ENCODE data around the gene TEAD1.
"Not testable (repeated sequence)": the region's sequence is repeated elsewhere in the genome, so short reads cannot be mapped to it uniquely, and the experiment has no call there.

Gene TEAD1

DNA sequence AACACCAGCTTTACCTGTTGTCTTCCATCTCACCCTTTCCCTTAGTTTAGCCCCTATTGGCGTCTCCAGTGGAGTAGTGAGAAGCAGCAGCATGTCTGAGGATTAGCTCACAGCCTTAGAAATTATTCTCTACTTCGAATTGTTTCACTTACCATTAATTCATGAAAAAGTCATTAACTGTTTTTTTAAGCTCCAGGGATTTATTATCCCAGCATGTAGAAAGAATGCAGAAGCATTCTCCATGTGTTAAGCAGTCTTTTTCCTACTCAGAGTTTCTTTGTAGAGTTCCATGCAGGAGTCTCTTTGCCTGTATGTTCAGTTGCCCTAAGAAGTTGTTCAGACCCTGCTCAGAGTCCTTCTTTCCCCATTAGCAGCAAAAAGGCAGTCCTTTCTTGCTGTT, 197.0 kb downstream of the TEAD1 start:
- TF ChIP-seq, protein P1, sequence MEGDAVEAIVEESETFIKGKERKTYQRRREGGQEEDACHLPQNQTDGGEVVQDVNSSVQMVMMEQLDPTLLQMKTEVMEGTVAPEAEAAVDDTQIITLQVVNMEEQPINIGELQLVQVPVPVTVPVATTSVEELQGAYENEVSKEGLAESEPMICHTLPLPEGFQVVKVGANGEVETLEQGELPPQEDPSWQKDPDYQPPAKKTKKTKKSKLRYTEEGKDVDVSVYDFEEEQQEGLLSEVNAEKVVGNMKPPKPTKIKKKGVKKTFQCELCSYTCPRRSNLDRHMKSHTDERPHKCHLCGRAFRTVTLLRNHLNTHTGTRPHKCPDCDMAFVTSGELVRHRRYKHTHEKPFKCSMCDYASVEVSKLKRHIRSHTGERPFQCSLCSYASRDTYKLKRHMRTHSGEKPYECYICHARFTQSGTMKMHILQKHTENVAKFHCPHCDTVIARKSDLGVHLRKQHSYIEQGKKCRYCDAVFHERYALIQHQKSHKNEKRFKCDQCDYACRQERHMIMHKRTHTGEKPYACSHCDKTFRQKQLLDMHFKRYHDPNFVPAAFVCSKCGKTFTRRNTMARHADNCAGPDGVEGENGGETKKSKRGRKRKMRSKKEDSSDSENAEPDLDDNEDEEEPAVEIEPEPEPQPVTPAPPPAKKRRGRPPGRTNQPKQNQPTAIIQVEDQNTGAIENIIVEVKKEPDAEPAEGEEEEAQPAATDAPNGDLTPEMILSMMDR (IDR thresholded peaks at IDR 0.05; ENCODE audit: borderline replicate concordance, control extremely low read depth, extremely low read depth, insufficient read depth, missing control alignments), result no peak
- in situ Hi-C loops (cut with MboI; ENCODE audit: low sequenced_read_pairs, unreplicated experiment), result no loop called here
- no peak for DNase-seq (ENCODE audit: low spot score)

DNA sequence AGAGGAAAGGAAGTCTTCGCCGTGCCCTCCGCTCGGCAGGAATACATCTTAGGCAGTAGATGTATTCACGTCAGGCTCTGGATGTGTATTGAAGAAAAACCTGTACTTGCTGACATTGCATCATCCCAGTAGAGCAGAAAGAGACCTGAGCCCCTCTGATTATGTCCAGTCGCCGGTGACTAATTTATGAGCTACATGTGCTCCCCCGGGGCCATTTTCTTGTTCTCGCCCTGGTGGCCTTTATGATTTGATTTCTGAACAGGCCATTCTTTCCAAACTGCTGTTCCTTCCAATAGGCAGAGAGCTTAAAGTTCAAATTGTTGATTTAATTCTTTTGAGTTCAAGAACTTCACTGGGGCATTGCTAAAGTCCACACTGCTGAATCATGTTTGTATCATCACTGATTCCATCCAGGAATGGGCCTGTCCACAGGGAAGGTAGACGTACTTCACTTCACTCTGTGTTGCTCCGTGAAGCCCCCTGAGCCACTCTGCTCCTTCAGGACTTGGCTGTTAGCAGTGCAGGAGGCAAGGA, 197.6 kb downstream of the TEAD1 start:
- TF ChIP-seq, protein P1 (IDR thresholded peaks at IDR 0.05; ENCODE audit: borderline replicate concordance, control extremely low read depth, extremely low read depth, insufficient read depth, missing control alignments), result no peak
- in situ Hi-C loops (cut with MboI; ENCODE audit: low sequenced_read_pairs, unreplicated experiment), result no loop called here
- no peak for DNase-seq (ENCODE audit: low spot score)

DNA sequence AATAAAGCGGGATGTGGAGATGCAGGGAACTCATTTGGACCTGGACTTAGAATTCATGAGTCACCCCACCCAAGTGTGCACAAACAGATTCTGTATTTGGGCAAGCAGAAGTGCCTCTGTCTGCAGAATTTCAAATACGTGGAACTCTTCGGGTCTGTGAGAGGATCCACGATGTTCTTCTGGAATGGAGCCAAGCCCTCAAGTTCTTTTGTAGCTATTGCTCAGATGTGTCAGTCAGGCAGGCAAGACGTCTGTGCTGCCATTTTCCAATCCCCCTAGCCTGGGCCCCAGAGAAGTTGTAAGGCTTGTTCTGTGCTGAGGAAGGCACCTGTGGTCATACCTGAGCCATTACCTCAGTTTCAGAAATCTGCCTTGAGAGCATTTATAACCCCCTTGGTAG, 202.1 kb downstream of the TEAD1 start:
- TF ChIP-seq, protein P1 (IDR thresholded peaks at IDR 0.05; ENCODE audit: borderline replicate concordance, control extremely low read depth, extremely low read depth, insufficient read depth, missing control alignments), result no peak
- in situ Hi-C loops (cut with MboI; ENCODE audit: low sequenced_read_pairs, unreplicated experiment), result loop anchor here (25.0 kb wide), 2 partner anchors 464 to 539 kb away; no protein-coding TSS in a partner anchor

DNA sequence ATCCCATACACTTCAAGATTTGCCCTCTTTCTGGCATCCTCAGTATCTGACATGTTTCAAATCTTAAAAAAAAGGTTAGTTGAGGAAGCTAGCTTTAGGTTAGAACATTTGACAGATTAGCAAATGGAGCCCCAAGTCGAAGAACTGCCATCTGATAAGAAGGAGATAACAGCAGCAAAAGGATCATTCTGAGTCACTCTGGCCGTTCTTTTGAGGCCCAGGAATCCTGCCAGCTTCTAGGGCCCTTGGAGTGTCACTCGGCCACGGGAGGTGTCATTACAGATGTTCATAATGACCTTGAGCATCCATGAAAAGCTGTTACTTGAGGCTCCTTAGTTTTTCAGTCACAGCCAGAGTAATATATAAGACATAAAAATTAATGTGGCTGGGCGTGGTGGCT, 202.8 kb downstream of the TEAD1 start:
- DNase-seq (ENCODE audit: low spot score), result no peak
- in situ Hi-C loops (cut with MboI; ENCODE audit: low sequenced_read_pairs, unreplicated experiment), result loop anchor here (25.0 kb wide), 2 partner anchors 465 to 540 kb away; no protein-coding TSS in a partner anchor
- TF ChIP-seq, protein P1 (IDR thresholded peaks at IDR 0.05; ENCODE audit: borderline replicate concordance, control extremely low read depth, extremely low read depth, insufficient read depth, missing control alignments), result no peak

More for the DNA sequence above, 202.1 kb downstream of the TEAD1 start:
- DNase-seq (ENCODE audit: low spot score), result no peak

DNA sequence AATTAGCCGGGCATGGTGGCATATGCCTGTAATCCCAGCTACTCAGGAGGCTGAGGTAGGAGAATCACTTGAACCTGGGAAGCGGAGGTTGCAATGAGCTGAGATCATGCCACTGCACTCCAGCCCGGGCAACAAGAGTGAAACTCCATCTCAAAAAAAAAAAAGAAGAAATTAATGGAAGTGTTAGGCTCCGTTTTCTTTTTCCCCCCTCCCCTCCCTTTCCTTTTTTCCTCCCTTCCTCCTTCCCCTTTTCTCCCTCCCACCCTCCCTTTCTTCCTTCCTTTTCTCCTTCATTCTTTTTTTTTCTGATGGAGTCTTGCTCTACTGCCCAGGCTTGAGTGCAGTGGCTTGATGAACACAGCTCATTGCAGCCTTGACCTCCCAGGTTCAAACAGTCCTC, 203.3 kb downstream of the TEAD1 start:
- in situ Hi-C loops (cut with MboI; ENCODE audit: low sequenced_read_pairs, unreplicated experiment), result loop anchor here (25.0 kb wide), 2 partner anchors 465 to 540 kb away; no protein-coding TSS in a partner anchor
- DNase-seq (ENCODE audit: low spot score), result not testable (repeated sequence)

DNA sequence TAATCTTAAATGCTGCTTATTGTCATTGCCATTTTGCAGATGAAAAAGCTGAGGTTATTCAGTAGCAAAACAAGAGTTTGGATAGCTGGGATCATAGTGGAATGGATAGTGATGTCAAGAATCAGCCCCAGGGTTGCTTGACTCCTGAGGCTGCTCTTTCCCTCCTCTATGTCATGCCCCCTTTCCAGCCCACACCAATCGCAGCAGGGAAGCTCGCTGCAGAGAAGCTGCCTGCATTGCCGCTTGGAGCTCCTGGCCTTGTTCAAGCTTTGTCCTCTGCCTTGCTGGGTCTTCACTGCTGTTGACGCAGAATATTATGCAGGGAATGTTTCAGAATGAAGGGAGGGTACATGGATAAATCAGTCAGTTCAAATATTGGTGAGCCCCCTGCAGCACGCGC, 206.1 kb downstream of the TEAD1 start:
- in situ Hi-C loops (cut with MboI; ENCODE audit: low sequenced_read_pairs, unreplicated experiment), result loop anchor here (10.0 to 25.0 kb wide), 3 partner anchors 276 to 543 kb away; no protein-coding TSS in a partner anchor
- no peak for DNase-seq (ENCODE audit: low spot score)
- TF ChIP-seq, protein P1 (IDR thresholded peaks at IDR 0.05; ENCODE audit: borderline replicate concordance, control extremely low read depth, extremely low read depth, insufficient read depth, missing control alignments), result no peak

DNA sequence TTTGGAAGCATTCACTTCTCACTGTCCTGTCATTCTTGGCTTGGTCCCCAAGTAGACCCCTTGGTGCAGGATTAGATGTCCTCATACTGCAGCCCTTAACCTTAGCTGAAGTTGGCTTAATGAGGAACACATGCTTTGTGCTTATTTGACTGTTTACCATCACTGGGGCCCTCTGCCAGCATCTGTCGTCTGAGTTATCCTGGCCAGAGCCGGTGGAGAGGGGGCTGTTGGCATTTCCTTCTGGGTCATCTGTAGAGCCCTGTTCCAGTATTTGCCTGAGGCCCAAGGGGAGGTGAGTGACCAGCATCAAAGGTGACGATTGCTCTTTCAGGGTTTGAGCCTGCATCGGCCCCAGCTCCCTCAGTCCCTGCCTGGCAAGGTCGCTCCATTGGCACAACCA, 208.4 kb downstream of the TEAD1 start:
- TF ChIP-seq, protein P1 (IDR thresholded peaks at IDR 0.05; ENCODE audit: borderline replicate concordance, control extremely low read depth, extremely low read depth, insufficient read depth, missing control alignments), result no peak
- in situ Hi-C loops (cut with MboI; ENCODE audit: low sequenced_read_pairs, unreplicated experiment), result loop anchor here (10.0 to 25.0 kb wide), 3 partner anchors 278 to 545 kb away; no protein-coding TSS in a partner anchor
- DNase-seq (ENCODE audit: low spot score), result no peak
